HG03280 (cell line): ENCODE data around the gene UBE2D4.

ENCODE experiments used
- ATAC-seq: cut with Tn5 transposase; IDR thresholded peaks from one replicate; pipeline ENCODE4 v1.9.1; 2021; ENCODE audit warnings: mild to moderate bottlenecking, moderate library complexity; ENCODE audit not compliant: unreplicated experiment

Gene UBE2D4

GRCh38 chr7:43906331-43907010, 19.8 kb upstream of the UBE2D4 start, which contains the start of gene URGCP:
TSS of gene URGCP (minus strand) at chr7:43906596. CDS start at chr7:43906575, 21 bp downstream.
- peak; percentile 82 for ATAC-seq

- no peak for ATAC-seq
Measured at GRCh38 chr7:43914795-43915194, 11.4 kb upstream of the UBE2D4 start.

- ATAC-seq = no peak
Measured at GRCh38 chr7:43915907-43916306, 10.3 kb upstream of the UBE2D4 start.

GRCh38 chr7:43921423-43921822, 4.8 kb upstream of the UBE2D4 start:
- no peak for ATAC-seq

- no peak for ATAC-seq
Measured at GRCh38 chr7:43922726-43923125, 3.5 kb upstream of the UBE2D4 start.

- ATAC-seq = no peak
Measured at GRCh38 chr7:43926798-43927123, 525 bp downstream of the UBE2D4 start.

GRCh38 chr7:43927810-43928209, 1.6 kb downstream of the UBE2D4 start:
- ATAC-seq = no peak

GRCh38 chr7:43929529-43930457, 3.6 kb downstream of the UBE2D4 start:
- ATAC-seq = no peak

- ATAC-seq = no peak
Measured at GRCh38 chr7:43931346-43931745, 5.1 kb downstream of the UBE2D4 start.

GRCh38 chr7:43933902-43934560, 7.8 kb downstream of the UBE2D4 start:
- ATAC-seq = no peak

GRCh38 chr7:43937444-43937843, 11.2 kb downstream of the UBE2D4 start:
- no peak for ATAC-seq

GRCh38 chr7:43938892-43939482, 12.8 kb downstream of the UBE2D4 start:
- ATAC-seq = no peak

GRCh38 chr7:43942250-43942649, 16.0 kb downstream of the UBE2D4 start:
- ATAC-seq = no peak

- ATAC-seq = no peak
Measured at GRCh38 chr7:43942997-43943396, 16.8 kb downstream of the UBE2D4 start.

GRCh38 chr7:43943417-43944187, 17.4 kb downstream of the UBE2D4 start:
- ATAC-seq = no peak

GRCh38 chr7:43944286-43944685, 18.1 kb downstream of the UBE2D4 start:
- no peak for ATAC-seq

- no peak for ATAC-seq
Measured at GRCh38 chr7:43952028-43952427, 25.8 kb downstream of the UBE2D4 start.

- ATAC-seq = no peak
Measured at GRCh38 chr7:43953071-43953470, 26.8 kb downstream of the UBE2D4 start.

- no peak for ATAC-seq
Measured at GRCh38 chr7:43954524-43955228, 28.4 kb downstream of the UBE2D4 start.

- ATAC-seq = no peak
Measured at GRCh38 chr7:43956027-43956426, 29.8 kb downstream of the UBE2D4 start.
